K562 (cell line): ENCODE results near the gene HSD17B12. TPM values are rescaled to one million over a fixed set of nuclear protein-coding genes. Genes with fewer than 3 reads are reported as not detected.
A peak's percentile ranks its signal among the peaks of the same experiment; 100 is the strongest.

Source experiments
- BRD4 ChIP-seq: fragments of 200-600 bp; sonication (generic); IDR thresholded peaks from 2 replicates; pipeline ENCODE4 v1.6.1; 2017; ENCODE audit warnings: inconsistent platforms
- CBFA2T2 ChIP-seq: fragments of 450-650 bp; conservative IDR thresholded peaks from 2 replicates; pipeline ENCODE4 v1.6.1; 2017; ENCODE audit warnings: mild to moderate bottlenecking
- CCNT2 ChIP-seq: IDR thresholded peaks from 2 replicates; pipeline ENCODE4 v1.6.1; 2011; ENCODE audit warnings: borderline replicate concordance, low read depth, mild to moderate bottlenecking, moderate library complexity, mixed read lengths, low read length; ENCODE audit not compliant: insufficient read length; ENCODE audit errors: extremely low read depth
- CTBP1 ChIP-seq: fragments of 450-650 bp; IDR thresholded peaks from 2 replicates; pipeline ENCODE4 v1.6.1; 2016; ENCODE audit warnings: borderline replicate concordance
- DPF2 ChIP-seq: fragments of 450-650 bp; IDR thresholded peaks from 2 replicates; pipeline ENCODE4 v1.6.1; 2016
- IFI16 ChIP-seq: fragments of 250-450 bp; sonication (Bioruptor Pico); IDR thresholded peaks from 2 replicates; pipeline ENCODE4 v2.1.2; 2022; ENCODE audit warnings: mild to moderate bottlenecking, inconsistent platforms
- L3MBTL2 ChIP-seq: fragments of 450-650 bp; IDR thresholded peaks from 2 replicates; pipeline ENCODE4 v1.6.1; 2016; ENCODE audit warnings: mild to moderate bottlenecking, moderate library complexity
- MEF2D ChIP-seq: conservative IDR thresholded peaks from 2 replicates; pipeline ENCODE4 v1.6.1; 2016; ENCODE audit warnings: low read depth, missing genetic modification characterization, missing compliant biosample characterization
- NBN ChIP-seq: fragments of 450-650 bp; IDR thresholded peaks from 2 replicates; pipeline ENCODE4 v1.6.1; 2016; ENCODE audit warnings: low read depth, mild to moderate bottlenecking
- NCOA4 ChIP-seq: fragments of 450-650 bp; IDR thresholded peaks from 2 replicates; pipeline ENCODE4 v1.6.1; 2018; ENCODE audit warnings: mild to moderate bottlenecking; ENCODE audit not compliant: partially characterized antibody
- PML ChIP-seq: IDR thresholded peaks from 2 replicates; pipeline ENCODE4 v1.6.1; 2012; ENCODE audit warnings: low read length, inconsistent platforms
- SRSF3 ChIP-seq: fragments of 200-400 bp; formaldehyde crosslinking; IDR thresholded peaks from 2 replicates; pipeline ENCODE4 v1.6.1; 2016; ENCODE audit warnings: mild to moderate bottlenecking, low read length, moderate library complexity; ENCODE audit not compliant: insufficient read depth
- SRSF9 ChIP-seq: fragments of 200-400 bp; formaldehyde crosslinking; IDR thresholded peaks from 2 replicates; pipeline ENCODE4 v1.6.1; 2017; ENCODE audit warnings: low read depth, low read length, borderline replicate concordance
- polyA plus RNA-seq, 8 experiments: library from polyadenylated mRNA; depleted of rRNA in 4 of 8; stranded (reverse) in 5 of 8; unstranded in 3 of 8; fragments of >200 nt; fragmentation: Nextera tagmentation in 2 of 8; fragmentation: Illumina TruSeq in 1 of 8; extraction: Ambion mirVana in 2 of 8; extraction: Trizol in 1 of 8; gene quantifications; 2 replicates each; pipeline versions ENCODE4 v1.2.1 to v1.2.3, GENCODE V29; 2011 to 2014; ENCODE audit warnings: inconsistent platforms in 1 of 8, missing spikeins in 1 of 8
- total RNA-seq, 7 experiments: library from RNA; depleted of rRNA in 6 of 7; stranded (reverse); fragments of >200 nt in 6 of 7; fragmentation: Illumina TruSeq in 2 of 7; extraction: Trizol in 2 of 7; gene quantifications; 2 replicates each; pipeline versions ENCODE4 v1.2.1 to v1.2.3, GENCODE V29; 2011 to 2021; ENCODE audit warnings: low replicate concordance in 1 of 7
- TF ChIP-seq, protein P1 (sequence below): sonication (generic); formaldehyde crosslinking; IDR thresholded peaks from 2 replicates; pipeline ENCODE4 v1.8.0; 2022; ENCODE audit warnings: missing genetic modification reagents, mild to moderate bottlenecking, borderline replicate concordance
- TF ChIP-seq, protein P2 (sequence below): sonication (generic); formaldehyde crosslinking; IDR thresholded peaks from 2 replicates; pipeline ENCODE4 v1.4.0; 2020; ENCODE audit warnings: mild to moderate bottlenecking, missing genetic modification reagents
- TF ChIP-seq, protein P3 (sequence below): fragments of 250-450 bp; sonication (Bioruptor Pico); IDR thresholded peaks from 2 replicates; pipeline ENCODE4 v1.5.0; 2021
- TF ChIP-seq, protein P4 (sequence below), 2 experiments: fragments of 450-650 bp; IDR thresholded peaks; 2 replicates each; pipeline ENCODE4 v1.6.1; 2016

Gene HSD17B12
- total and polyA plus RNA-seq, 9 of the 15 experiments (the other 6 are each of a cell fraction or from before 2014, with no cell fraction given): 9.1 to 34.5 (median 23.3) TPM

DNA sequence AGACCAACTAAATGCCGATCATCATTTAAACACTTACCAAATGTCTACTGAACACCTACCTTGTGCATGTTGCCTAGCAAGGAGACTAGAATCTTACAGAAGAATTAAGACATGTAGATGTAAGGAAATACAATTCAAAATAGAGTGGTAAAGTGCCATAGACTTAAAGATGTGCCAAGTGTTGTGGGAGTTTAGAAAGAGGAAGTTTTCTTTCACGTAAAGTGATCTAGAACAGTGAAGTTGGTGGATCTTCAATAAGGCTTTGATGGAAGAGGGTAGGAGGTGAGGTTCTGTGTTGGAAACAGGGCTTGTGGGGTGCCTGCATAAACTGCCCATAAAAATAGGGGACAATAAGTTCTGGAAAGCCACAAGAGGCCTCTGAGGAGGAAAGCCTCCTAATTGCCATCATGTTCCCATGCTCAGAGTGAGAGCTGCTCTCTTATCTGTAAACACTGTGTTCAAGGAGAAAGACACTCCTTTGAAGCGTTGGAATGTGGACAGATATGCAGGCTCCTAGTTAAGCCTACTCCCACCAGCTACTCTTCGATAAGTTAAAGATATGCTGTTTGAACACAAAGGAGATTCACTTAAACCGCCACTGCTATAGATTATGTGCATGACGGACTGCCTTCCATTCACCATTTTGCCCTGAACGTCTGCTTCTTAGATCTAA, 66.7 kb downstream of the HSD17B12 start (continued):
- TF ChIP-seq, protein P1, sequence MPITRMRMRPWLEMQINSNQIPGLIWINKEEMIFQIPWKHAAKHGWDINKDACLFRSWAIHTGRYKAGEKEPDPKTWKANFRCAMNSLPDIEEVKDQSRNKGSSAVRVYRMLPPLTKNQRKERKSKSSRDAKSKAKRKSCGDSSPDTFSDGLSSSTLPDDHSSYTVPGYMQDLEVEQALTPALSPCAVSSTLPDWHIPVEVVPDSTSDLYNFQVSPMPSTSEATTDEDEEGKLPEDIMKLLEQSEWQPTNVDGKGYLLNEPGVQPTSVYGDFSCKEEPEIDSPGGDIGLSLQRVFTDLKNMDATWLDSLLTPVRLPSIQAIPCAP (CRISPR knock-in tag): no peak
- TF ChIP-seq CBFA2T2: peak; percentile 90
- no peak for TF ChIP-seq SRSF9
- TF ChIP-seq, protein P2, sequence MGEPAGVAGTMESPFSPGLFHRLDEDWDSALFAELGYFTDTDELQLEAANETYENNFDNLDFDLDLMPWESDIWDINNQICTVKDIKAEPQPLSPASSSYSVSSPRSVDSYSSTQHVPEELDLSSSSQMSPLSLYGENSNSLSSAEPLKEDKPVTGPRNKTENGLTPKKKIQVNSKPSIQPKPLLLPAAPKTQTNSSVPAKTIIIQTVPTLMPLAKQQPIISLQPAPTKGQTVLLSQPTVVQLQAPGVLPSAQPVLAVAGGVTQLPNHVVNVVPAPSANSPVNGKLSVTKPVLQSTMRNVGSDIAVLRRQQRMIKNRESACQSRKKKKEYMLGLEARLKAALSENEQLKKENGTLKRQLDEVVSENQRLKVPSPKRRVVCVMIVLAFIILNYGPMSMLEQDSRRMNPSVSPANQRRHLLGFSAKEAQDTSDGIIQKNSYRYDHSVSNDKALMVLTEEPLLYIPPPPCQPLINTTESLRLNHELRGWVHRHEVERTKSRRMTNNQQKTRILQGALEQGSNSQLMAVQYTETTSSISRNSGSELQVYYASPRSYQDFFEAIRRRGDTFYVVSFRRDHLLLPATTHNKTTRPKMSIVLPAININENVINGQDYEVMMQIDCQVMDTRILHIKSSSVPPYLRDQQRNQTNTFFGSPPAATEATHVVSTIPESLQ (CRISPR knock-in tag): no peak
- TF ChIP-seq, protein P3, sequence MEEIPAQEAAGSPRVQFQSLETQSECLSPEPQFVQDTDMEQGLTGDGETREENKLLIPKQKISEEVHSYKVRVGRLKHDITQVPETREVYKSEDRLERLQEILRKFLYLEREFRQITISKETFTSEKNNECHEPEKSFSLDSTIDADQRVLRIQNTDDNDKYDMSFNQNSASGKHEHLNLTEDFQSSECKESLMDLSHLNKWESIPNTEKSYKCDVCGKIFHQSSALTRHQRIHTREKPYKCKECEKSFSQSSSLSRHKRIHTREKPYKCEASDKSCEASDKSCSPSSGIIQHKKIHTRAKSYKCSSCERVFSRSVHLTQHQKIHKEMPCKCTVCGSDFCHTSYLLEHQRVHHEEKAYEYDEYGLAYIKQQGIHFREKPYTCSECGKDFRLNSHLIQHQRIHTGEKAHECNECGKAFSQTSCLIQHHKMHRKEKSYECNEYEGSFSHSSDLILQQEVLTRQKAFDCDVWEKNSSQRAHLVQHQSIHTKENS (CRISPR knock-in tag): no peak
- TF ChIP-seq IFI16 (CRISPR knock-in tag): no peak
- no peak for TF ChIP-seq BRD4
- TF ChIP-seq SRSF3: no peak
- no peak for TF ChIP-seq NCOA4
- TF ChIP-seq MEF2D (tag): no peak; the same call in 1 of the 2 replicates
- peak; percentile 61; the same call in 1 of the 2 replicates for TF ChIP-seq CTBP1
- TF ChIP-seq, protein P4, sequence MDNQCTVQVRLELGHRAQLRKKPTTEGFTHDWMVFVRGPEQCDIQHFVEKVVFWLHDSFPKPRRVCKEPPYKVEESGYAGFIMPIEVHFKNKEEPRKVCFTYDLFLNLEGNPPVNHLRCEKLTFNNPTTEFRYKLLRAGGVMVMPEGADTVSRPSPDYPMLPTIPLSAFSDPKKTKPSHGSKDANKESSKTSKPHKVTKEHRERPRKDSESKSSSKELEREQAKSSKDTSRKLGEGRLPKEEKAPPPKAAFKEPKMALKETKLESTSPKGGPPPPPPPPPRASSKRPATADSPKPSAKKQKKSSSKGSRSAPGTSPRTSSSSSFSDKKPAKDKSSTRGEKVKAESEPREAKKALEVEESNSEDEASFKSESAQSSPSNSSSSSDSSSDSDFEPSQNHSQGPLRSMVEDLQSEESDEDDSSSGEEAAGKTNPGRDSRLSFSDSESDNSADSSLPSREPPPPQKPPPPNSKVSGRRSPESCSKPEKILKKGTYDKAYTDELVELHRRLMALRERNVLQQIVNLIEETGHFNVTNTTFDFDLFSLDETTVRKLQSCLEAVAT (IDR thresholded peaks at IDR 0.05): 0 out of 4 replicates have a peak, but pooled peaks of 1 of the 2 experiments have one; percentile 35
- TF ChIP-seq NBN: peak; percentile 54; the same call in 1 of the 2 replicates
- TF ChIP-seq CCNT2: peak; percentile 79
- peak; percentile 87 for TF ChIP-seq DPF2
- TF ChIP-seq L3MBTL2: peak; percentile 31; the same call in 1 of the 2 replicates
- peak; percentile 58 for TF ChIP-seq PML
- TF ChIP-seq, all 486 proteins: peak for 74
